ENCODE results near the gene NDUFS3. TPM values are rescaled to one million over a fixed set of nuclear protein-coding genes. Genes with fewer than 3 reads are reported as not detected.
"Not testable (repeated sequence)": the region's sequence is repeated elsewhere in the genome, so short reads cannot be mapped to it uniquely, and the experiment has no call there.

NDUFS3 gene
- total and polyA plus RNA-seq, 2 experiments from 2014 or later = 92.6 to 107 TPM

DNA sequence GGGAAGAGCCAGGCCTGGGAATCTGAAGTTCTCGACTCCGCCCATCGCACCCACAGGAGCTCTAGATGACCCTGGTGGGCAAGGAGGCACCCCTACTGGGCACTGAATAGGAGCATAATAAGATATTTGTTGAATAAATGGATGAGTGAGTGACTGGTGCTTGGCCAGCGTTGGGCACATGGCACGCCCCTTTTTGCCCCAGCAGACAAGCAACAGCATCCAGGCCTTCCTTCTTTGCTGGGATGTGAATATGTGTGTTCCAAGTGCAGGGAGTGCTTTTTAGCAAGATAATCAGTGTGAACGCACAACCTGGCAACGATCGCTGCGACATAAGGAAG, 25.5 kb upstream of the NDUFS3 start:
- Histone ChIP-seq H3K27ac (peak overlapping the region; percentile 55), H3K79me2 (peaks cover 45% of the 10 kb centered on the region), H3K4me3 (peak overlapping the region; percentile 45), H3K36me3 (replicated peaks; ENCODE audit: insufficient read depth, low read depth) (no peaks in the 10 kb centered on the region), H3K4me2 (peak overlapping the region; percentile 79), H2AFZ (peak overlapping the region; percentile 64), H3K27me3 (no peaks in the 10 kb centered on the region), H4K20me1 (ENCODE audit: insufficient read depth, poor library complexity, severe bottlenecking) (peaks cover 28% of the 10 kb centered on the region), H3K4me1 (ENCODE audit: insufficient read depth) (peaks cover 9% of the 10 kb centered on the region), H3K9me3 (ENCODE audit: low read depth) (no peaks in the 10 kb centered on the region), H3K9me2 (replicated peaks; ENCODE audit: insufficient read depth) (no peaks in the 10 kb centered on the region)
- no peak for TF ChIP-seq CTCF (IDR thresholded peaks at IDR 0.05; ENCODE audit: poor library complexity)
- no peak for TF ChIP-seq EZH2phosphoT487 (IDR thresholded peaks at IDR 0.05; ENCODE audit: low read depth, severe bottlenecking, unreplicated experiment)
- TF ChIP-seq EZH2 (IDR thresholded peaks at IDR 0.05; ENCODE audit: borderline replicate concordance) = no peak
- no peak for DNase-seq (ENCODE audit: low spot score)
- 23% methylated on average over 9 of the region's 9 CpGs for WGBS (ENCODE audit: low lambda C conversion rate, missing lambda C conversion rate)

GRCh38 chr11:47557004-47557403, 21.9 kb upstream of the NDUFS3 start:
- H3K4me2 ChIP-seq; H3K4me1 ChIP-seq (ENCODE audit: insufficient read depth); H2AFZ ChIP-seq; H3K4me3 ChIP-seq; H3K27ac ChIP-seq; H3K79me2 ChIP-seq; H3K9me3 ChIP-seq (ENCODE audit: low read depth); H3K9me2 ChIP-seq (replicated peaks; ENCODE audit: insufficient read depth); DNase-seq (ENCODE audit: low spot score); H4K20me1 ChIP-seq (ENCODE audit: insufficient read depth, poor library complexity, severe bottlenecking); H3K27me3 ChIP-seq; H3K36me3 ChIP-seq (replicated peaks; ENCODE audit: insufficient read depth, low read depth): not testable (repeated sequence)
- 90% methylated on average over 12 of the region's 12 CpGs for WGBS (ENCODE audit: low lambda C conversion rate, missing lambda C conversion rate)

DNA sequence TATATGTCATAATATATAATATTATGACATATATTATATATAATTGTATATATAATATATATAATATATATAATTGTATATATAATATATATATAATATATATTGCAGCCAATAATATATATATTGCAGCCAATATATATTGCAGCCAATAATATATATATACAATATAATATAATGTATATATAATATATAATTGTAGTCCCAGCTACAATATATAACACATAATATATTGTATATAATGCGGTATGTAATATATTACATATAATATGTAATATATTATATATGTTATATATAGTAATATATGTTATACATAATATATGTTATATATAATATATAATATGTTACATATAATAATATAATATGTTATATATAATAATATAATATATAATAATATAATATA, 20.2 kb upstream of the NDUFS3 start:
- no peaks in the 10 kb centered on the region for H3K9me3 ChIP-seq (ENCODE audit: low read depth)
- 94% methylated on average over 1 of the region's 1 CpG for WGBS (ENCODE audit: low lambda C conversion rate, missing lambda C conversion rate)

DNA sequence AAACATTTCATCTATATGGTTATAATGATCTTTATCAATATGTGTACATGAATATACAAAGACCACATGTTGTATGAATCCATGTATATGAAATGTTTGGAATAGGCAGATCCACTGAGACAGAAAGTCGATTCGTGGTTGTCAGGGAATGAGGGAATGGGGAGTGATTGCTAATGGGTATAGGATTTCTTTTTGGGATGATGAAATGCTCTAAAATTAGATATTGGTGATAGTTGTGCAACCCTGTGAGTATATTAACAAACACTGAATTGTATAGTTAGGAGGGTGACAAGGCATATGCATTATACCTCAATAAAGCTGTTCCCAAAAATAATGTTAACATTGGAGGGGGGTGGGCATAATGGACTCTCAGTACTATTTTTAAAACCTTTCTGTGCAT, 18.4 kb upstream of the NDUFS3 start:
- no peak for TF ChIP-seq EZH2phosphoT487 (IDR thresholded peaks at IDR 0.05; ENCODE audit: low read depth, severe bottlenecking, unreplicated experiment)
- no peak for TF ChIP-seq EZH2 (IDR thresholded peaks at IDR 0.05; ENCODE audit: borderline replicate concordance)
- no peak for TF ChIP-seq CTCF (IDR thresholded peaks at IDR 0.05; ENCODE audit: poor library complexity)
- 96% methylated on average over 2 of the region's 2 CpGs for WGBS (ENCODE audit: low lambda C conversion rate, missing lambda C conversion rate)
- no peaks in the 10 kb centered on the region for H3K36me3 ChIP-seq (replicated peaks; ENCODE audit: insufficient read depth, low read depth)
- no peaks in the 10 kb centered on the region for H4K20me1 ChIP-seq (ENCODE audit: insufficient read depth, poor library complexity, severe bottlenecking)
- DNase-seq (ENCODE audit: low spot score) = no peak
- no peaks in the 10 kb centered on the region for H3K9me2 ChIP-seq (replicated peaks; ENCODE audit: insufficient read depth)
- H3K27me3 ChIP-seq = no peaks in the 10 kb centered on the region
- H3K4me1 ChIP-seq (ENCODE audit: insufficient read depth) = peaks cover 4% of the 10 kb centered on the region
- H3K79me2 ChIP-seq = peaks cover 5% of the 10 kb centered on the region
- H3K4me2 ChIP-seq = no peak overlapping the region
- no peak overlapping the region for H3K27ac ChIP-seq
- H3K4me3 ChIP-seq = no peak overlapping the region
- H2AFZ ChIP-seq = no peak overlapping the region
- H3K9me3 ChIP-seq (ENCODE audit: low read depth) = no peaks in the 10 kb centered on the region

More for the DNA sequence above, 20.2 kb upstream of the NDUFS3 start:
- H3K27me3 ChIP-seq = no peaks in the 10 kb centered on the region
- H2AFZ ChIP-seq = no peak overlapping the region
- H3K4me2 ChIP-seq = no peak overlapping the region
- no peak for TF ChIP-seq CTCF (IDR thresholded peaks at IDR 0.05; ENCODE audit: poor library complexity)
- H4K20me1 ChIP-seq (ENCODE audit: insufficient read depth, poor library complexity, severe bottlenecking) = no peaks in the 10 kb centered on the region
- no peak overlapping the region for H3K27ac ChIP-seq
- no peaks in the 10 kb centered on the region for H3K36me3 ChIP-seq (replicated peaks; ENCODE audit: insufficient read depth, low read depth)
- H3K4me1 ChIP-seq (ENCODE audit: insufficient read depth) = no peaks in the 10 kb centered on the region
- DNase-seq (ENCODE audit: low spot score) = no peak
- H3K4me3 ChIP-seq = no peak overlapping the region
- H3K79me2 ChIP-seq = no peaks in the 10 kb centered on the region
- H3K9me2 ChIP-seq (replicated peaks; ENCODE audit: insufficient read depth) = no peaks in the 10 kb centered on the region

- 94% methylated on average over 4 of the region's 4 CpGs for WGBS (ENCODE audit: low lambda C conversion rate, missing lambda C conversion rate)
- H3K36me3 ChIP-seq (replicated peaks; ENCODE audit: insufficient read depth, low read depth); H2AFZ ChIP-seq; H3K9me2 ChIP-seq (replicated peaks; ENCODE audit: insufficient read depth); H3K27me3 ChIP-seq; H3K4me2 ChIP-seq; H4K20me1 ChIP-seq (ENCODE audit: insufficient read depth, poor library complexity, severe bottlenecking); H3K27ac ChIP-seq; H3K4me3 ChIP-seq; H3K9me3 ChIP-seq (ENCODE audit: low read depth); DNase-seq (ENCODE audit: low spot score): not testable (repeated sequence)
- Histone ChIP-seq H3K4me1 (ENCODE audit: insufficient read depth) (peaks cover 13% of the 10 kb centered on the region), H3K79me2 (peaks cover 24% of the 10 kb centered on the region)
These were observed 16.5 kb upstream of the NDUFS3 start for GRCh38 chr11:47562393-47562792.

DNA sequence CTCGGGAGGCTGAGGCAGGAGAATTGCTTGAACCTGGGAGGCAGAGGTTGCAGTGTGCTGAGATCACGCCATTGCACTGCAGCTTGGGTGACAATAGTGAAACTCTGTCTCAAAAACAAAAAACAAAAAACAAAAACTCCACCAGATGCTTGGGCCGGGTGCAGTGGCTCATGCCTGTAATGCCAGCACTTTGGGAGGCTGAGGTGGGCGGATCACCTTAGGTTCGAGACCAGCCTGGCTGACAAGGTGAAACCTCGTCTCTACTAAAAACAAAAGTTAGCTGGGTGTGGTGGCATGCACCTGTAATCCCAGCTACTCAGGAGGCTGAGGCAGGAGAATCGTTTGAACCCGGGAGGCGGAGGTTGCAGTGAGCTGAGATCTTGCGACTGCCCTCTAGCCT, 14.5 kb upstream of the NDUFS3 start:
- not testable (repeated sequence) for H3K9me2 ChIP-seq (replicated peaks; ENCODE audit: insufficient read depth); H3K9me3 ChIP-seq (ENCODE audit: low read depth); H3K4me3 ChIP-seq; H2AFZ ChIP-seq; DNase-seq (ENCODE audit: low spot score); H3K27ac ChIP-seq; H3K36me3 ChIP-seq (replicated peaks; ENCODE audit: insufficient read depth, low read depth); H4K20me1 ChIP-seq (ENCODE audit: insufficient read depth, poor library complexity, severe bottlenecking); H3K27me3 ChIP-seq
- H3K79me2 ChIP-seq = peaks cover 42% of the 10 kb centered on the region
- WGBS (ENCODE audit: low lambda C conversion rate, missing lambda C conversion rate) = 94% methylated on average over 10 of the region's 10 CpGs
- peak overlapping the region; percentile 96 for H3K4me2 ChIP-seq
- peaks cover 13% of the 10 kb centered on the region for H3K4me1 ChIP-seq (ENCODE audit: insufficient read depth)

Data from hepatocyte (in vitro differentiated cells).